ENCODE data around the gene TMA7. TPM values are rescaled to one million over a fixed set of nuclear protein-coding genes. Genes with fewer than 3 reads are reported as not detected.
A peak's percentile ranks its signal among the peaks of the same experiment; 100 is the strongest.

Gene TMA7
- total and polyA plus RNA-seq, 10 of the 15 experiments (the other 5 are each of a cell fraction or from before 2014, with no cell fraction given), result 319 to 1,760 (median 752) TPM

- TF ChIP-seq ZNF592 (IDR thresholded peaks at IDR 0.05) (no peak), POLR2AphosphoS5 (IDR thresholded peaks at IDR 0.05; ENCODE audit: low read length) (no peak), HDAC6 (IDR thresholded peaks at IDR 0.05; ENCODE audit: unreplicated experiment) (no peak), IKZF2 (IDR thresholded peaks at IDR 0.05) (0 out of 4 replicates have a peak, but pooled peaks have one; percentile 16 to 28), PAX5 (IDR thresholded peaks at IDR 0.05; ENCODE audit: borderline replicate concordance, low read depth, low read length) (0 out of 2 replicates have a peak, but pooled peaks have one; percentile 9), IKZF1 (conservative IDR thresholded peaks at IDR 0.05) (peak; percentile 80), BMI1 (IDR thresholded peaks at IDR 0.05; ENCODE audit: borderline replicate concordance) (peak; percentile 83), NR2F1 (conservative IDR thresholded peaks at IDR 0.05) (peak; percentile 80), DPF2 (IDR thresholded peaks at IDR 0.05) (peak; percentile 71), SMARCA5 (IDR thresholded peaks at IDR 0.05) (0 out of 2 replicates have a peak, but pooled peaks have one; percentile 36), SREBF2 (IDR thresholded peaks at IDR 0.05; ENCODE audit: low read length) (no peak), NKRF (conservative IDR thresholded peaks at IDR 0.05) (peak; percentile 62; the same call in 1 of the 2 replicates), ZNF217 (IDR thresholded peaks at IDR 0.05) (0 out of 2 replicates have a peak, but pooled peaks have one; percentile 7)
These were observed 10.6 kb upstream of the TMA7 start (continued) for GRCh38 chr3:48429317-48429959.

Data from GM12878 (cell line).